ENCODE measurements around the gene ASB10.
A peak's percentile ranks its signal among the peaks of the same experiment; 100 is the strongest.

Gene ASB10

DNA sequence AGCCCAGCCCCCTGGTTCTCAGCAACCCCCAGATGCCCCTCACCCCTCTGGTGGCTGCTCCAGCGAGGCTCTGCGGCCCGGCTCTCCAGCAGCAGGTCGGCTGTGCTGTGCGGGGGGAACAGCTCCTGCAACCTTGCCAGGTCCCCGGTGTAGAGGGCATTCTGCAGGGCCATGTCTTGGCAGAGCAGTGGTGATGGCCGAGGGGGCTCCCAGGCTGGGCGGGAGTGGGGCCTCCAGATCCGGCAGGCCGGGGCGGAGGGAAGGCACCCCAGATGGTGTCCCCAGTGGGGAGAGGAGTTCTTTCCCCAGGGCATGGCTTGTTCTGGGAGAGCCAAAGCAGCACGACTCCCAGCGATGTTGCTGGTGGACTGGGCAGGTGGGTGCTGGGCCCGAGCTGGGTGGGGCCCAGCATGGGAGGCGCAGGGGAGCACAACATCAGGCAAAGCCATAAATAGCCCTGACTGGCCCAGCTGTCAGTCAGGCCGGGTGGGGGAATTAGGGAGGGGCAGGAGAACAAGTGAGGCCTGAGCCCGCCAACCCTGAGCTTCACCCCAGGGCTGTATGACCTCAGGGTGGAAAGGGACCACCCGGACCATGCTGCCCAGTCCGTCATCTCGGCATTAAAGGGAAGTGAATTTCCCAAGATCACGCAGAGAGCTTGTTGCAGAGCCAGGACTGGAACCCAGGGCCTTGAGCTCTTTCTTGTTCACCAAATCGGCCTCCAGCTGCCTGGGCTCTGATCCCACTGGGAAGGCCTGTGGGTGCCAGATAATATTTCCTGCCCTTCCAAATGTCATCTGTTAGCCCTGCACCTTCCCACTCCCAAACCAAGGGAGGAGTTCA is 580 bp upstream of the ASB10 start:
- no peak for DNase-seq

- DNase-seq: no peak
These were observed 1.0 kb downstream of the ASB10 start for GRCh38 chr7:151185762-151186639.

DNA sequence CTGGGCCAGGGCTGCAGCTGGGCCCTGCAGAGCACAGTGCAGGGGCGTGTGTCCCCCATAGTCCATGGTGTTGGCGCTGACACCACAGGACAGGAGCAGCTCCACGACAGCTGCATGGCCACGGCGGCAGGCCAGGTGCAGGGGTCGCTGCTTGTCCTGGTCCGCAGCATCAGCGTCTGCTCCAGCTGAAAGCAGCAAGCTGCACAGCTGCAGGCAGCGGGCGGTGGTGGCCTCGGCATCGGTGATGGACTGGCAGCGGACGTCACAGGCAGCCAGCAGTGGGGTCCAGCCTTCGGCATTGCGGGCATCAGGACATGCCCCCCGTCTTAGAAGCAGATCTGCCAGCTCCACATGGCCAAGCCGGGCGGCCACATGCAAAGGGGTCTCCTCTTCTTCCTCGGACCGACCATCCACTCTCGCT is 6.0 kb downstream of the ASB10 start:
- no peak for DNase-seq

DNA sequence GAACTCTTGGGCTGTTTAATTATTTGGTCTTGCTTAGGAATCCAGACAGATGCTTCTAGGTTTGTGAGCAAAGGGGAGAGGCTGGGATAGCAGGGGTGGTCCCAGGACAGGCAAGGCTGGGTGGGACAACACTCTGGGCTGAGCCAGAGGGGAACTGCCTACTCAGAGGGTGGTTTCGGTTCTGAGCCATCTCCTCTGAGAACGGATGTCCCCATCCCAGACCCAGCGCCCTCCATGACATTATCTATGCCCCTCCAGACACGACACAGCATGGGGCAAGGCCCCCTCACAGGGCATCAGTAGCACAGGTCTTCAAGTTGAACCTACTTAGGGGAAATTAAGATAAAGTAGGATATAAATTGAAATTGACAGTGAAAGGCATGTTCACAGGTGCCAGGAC is 7.1 kb downstream of the ASB10 start:
- no peak for DNase-seq

- no peak for DNase-seq
These were observed 7.7 kb downstream of the ASB10 start for GRCh38 chr7:151179287-151179860.

- no peak for DNase-seq
These were observed 8.2 kb downstream of the ASB10 start for GRCh38 chr7:151178831-151179230.

- DNase-seq: no peak
These were observed 8.8 kb downstream of the ASB10 start for GRCh38 chr7:151178236-151178635.

DNA sequence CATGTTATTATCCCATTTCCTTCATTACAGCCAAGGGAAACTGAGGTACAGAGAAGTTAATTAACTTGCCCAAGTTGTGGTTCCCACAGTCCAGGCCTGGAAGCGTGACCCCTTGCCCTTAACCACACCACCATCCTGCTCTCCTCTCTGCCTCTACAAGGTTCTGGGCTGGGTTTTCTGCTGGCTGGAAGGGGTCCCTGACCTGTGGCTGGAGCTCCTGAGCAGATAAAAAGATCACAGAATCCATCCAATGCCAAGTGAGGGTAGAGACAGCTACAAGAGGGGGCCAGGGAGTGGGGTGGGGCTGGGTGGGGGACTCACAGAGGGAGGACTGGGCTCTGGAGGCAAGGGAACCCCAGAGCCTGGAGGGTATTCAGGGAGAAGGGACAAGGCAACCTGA is 9.7 kb downstream of the ASB10 start:
- no peak for DNase-seq

- DNase-seq: no peak
These were observed 10.6 kb downstream of the ASB10 start for GRCh38 chr7:151176401-151176800.

DNA sequence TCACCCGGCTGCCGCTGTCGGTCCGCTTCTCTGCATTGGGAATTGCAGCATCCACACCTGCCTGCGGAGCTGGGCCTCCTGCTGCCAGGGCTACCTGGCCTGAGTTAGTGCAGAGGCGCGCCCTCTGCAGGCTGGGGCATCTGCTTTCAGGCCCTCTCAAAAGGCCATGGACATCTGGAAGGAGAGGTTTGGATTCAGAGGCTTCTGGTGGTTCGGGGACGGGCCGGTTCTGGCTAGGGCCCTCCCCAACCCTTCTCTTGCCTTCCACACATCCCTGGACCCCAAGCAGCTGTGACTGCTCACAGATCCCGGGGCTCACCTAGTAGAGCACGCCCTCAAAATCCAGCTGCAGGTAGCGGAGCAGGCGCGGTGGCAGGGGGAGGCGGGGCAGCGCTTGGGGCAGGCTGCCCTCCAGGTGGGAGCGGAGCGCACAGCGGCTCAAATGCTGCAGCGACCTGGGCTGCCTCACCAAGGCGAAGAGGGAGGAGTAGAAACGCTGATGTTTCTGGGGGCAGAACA is 11.2 kb downstream of the ASB10 start:
- no peak for DNase-seq

GRCh38 chr7:151175047-151175792 is 11.8 kb downstream of the ASB10 start:
- no peak for DNase-seq

DNA sequence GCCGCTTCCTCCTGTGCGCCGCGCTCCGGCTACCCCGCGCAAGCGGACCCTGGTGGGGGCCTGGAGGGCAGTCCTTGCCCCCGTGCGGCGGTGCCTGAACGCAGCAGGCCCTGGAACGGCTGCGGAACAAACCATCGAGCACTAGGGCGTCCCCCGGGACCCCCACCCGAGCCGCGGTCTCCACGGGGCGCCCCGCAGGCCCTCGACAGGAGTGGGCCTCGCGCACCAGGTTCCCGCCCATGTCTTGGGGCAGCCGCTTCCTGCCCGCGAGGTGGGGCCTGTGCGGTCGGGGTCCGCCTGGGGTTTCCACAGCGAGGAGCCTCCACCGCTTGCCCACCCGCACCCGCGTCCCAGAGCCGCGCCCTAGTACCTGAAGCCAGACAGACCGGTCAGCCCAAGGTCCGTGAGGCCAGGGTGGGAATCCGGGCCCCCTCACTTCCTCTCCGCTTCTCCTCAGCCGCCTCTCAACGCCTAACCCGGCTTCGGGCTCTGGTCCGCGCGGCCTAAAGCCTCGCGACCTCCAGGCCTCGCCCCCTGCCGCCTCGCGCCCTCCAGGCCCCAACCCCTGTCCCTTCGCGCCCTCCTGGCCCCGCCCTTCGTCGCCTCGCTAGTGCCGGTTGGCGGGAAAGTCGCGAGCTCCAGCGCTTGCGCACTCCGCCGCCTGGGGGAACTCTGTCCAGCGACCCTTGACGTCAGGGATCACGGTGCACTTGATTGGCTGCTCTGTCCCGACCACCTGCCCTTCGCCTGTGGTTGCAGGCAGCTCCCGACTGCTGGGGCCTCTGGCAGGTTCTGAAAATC is 12.6 kb downstream of the ASB10 start:
- no peak for DNase-seq

DNA sequence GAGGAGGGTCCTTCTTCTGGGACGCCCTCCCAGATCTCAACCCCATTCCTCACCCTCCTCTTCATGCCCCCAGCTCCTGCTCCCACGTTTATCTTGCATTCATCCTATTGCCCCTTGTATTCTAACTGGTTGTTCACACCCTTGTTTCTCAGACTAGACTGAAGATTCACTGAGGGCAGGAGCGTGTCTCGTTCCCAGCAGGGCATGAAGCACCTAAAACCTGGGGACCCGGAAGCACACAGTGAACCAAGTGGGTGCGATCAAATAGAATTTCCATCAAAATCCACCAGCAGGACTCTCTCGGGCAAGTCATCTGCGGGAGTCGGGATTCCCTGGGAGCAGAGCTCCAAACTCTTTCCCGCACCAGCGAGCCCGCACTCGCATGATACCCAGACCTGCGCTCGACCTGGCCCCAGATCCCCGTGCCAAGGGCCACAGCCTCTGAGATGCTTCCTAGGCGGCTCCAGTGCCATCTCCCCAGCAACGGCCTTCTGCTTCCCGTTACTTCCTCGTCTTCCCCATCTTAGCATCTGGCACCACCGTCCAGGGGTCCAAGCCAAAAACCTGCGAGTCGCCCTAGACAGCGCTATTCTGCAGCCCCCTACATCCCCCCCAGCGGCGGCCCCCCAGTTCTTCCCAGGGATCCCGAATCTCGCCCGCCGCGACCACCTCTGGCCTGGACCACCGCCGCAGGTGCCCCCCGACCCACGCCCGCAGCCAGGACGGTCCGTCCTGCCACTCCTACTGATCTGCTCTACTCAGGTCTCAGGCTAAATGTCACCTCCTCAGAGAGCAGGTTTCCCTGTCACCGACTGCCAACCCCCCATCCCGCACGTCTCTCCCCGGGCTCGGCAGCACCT is 13.4 kb downstream of the ASB10 start:
- DNase-seq: no peak

DNA sequence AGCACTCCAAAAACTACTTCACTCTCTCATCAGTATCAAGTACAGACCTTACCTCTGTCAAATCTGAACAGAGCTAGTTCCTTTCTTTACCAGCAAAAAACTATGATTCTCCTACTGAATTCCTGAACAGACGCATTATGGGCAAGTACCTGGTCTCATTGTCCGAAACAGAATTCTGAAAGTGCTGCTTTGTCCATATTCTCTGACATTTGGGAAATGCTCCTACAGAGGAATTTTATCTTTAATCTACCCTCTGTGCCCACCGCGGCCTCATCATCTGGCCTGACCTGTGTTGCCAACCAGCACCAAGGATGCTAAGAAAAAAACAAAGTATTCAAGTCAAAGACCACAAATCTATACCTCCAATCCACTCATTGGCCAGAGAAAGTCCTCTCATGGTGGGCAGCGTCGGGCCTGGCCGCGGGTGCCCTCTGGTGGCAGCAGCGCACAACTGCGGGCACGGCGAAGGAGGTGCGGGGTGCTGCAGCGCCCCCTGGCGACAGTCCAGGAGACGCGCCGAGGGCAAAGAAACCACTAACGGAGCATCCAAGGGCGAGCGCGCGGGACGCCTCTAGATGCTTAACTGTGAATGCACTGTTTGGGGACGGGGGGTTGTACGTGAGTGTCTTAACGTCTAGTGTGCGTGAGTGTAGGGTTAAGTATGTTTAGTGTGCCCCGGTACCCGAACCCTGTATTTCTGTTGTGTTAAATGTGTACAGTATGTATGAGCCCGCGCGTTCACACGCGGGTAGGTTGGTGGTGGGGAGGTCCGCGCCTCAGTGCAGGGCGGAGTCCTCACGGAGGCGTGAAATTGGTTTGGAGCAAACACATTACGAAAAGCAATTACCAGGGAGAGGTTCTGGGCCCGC is 14.5 kb downstream of the ASB10 start:
- peak; percentile 26 for DNase-seq

GRCh38 chr7:151168787-151169162 is 18.3 kb downstream of the ASB10 start:
- no peak for DNase-seq

- no peak for DNase-seq
These were observed 18.9 kb downstream of the ASB10 start for GRCh38 chr7:151168003-151168786.

GRCh38 chr7:151167197-151167961 is 19.7 kb downstream of the ASB10 start, which contains the start of gene GBX1:
Gene GBX1, minus strand, starts transcription at chr7:151167694. Its CDS starts 146 bp downstream, at chr7:151167548.
- no peak for DNase-seq

- no peak for DNase-seq
These were observed 20.3 kb downstream of the ASB10 start for GRCh38 chr7:151166629-151167196.
